Measurements from ENCODE around the gene TCP11L2. TPM values are rescaled to one million over a fixed set of nuclear protein-coding genes. Genes with fewer than 3 reads are reported as not detected.

The TCP11L2 gene
- total and polyA plus RNA-seq, 2 of the 8 experiments (the other 6 are each of a cell fraction or from before 2014, with no cell fraction given) = 2.1 to 7.1 TPM

- no peak overlapping the region for H4K91ac ChIP-seq (replicated peaks; ENCODE audit: insufficient read length, low read length)
- ChIA-PET POLR2A (ENCODE audit: partially characterized antibody) (interaction anchor here (1.0 kb wide), 1 partner anchor 11 kb away, joined by 3 read pairs; no protein-coding TSS in a partner anchor), CTCF (ENCODE audit: partially characterized antibody) (interaction anchor here (0.8 to 2.5 kb wide), 4 partner anchors 11 to 116 kb away, joined by 3 to 5 read pairs (median 4); partner anchors contain the start of gene POLR3B)
- no peaks in the 10 kb centered on the region for H3K79me1 ChIP-seq (ENCODE audit: low read depth, low read length)
- no peak overlapping the region for H3K23ac ChIP-seq (ENCODE audit: insufficient read length)
- no peak overlapping the region for H2BK12ac ChIP-seq (ENCODE audit: low read depth, low read length)
- H3K79me2 ChIP-seq (ENCODE audit: control insufficient read depth in 1 of 2, insufficient read depth in 2 of 2, low read length in 2 of 2) = no peaks in the 10 kb centered on the region
- H3K18ac ChIP-seq (ENCODE audit: extremely low read depth, low read length) = no peak overlapping the region
- H2BK20ac ChIP-seq (ENCODE audit: low read length) = no peak overlapping the region
- no peaks in the 10 kb centered on the region for H3K27me3 ChIP-seq (replicated peaks in 1 of 4; ENCODE audit: control insufficient read depth in 3 of 4, extremely low read depth in 1 of 4, insufficient read depth in 3 of 4, low read length in 3 of 4)
- no peaks in the 10 kb centered on the region for H3K36me3 ChIP-seq (ENCODE audit: control insufficient read depth in 2 of 4, insufficient read depth in 4 of 4, low read length in 3 of 4)
- no peak overlapping the region for H2AFZ ChIP-seq (ENCODE audit: low read length)
- no peak overlapping the region for H2BK15ac ChIP-seq (ENCODE audit: low read length)
- FAIRE-seq = no peak
- H4K8ac ChIP-seq (ENCODE audit: extremely low read depth, insufficient read depth, low read length) = no peak overlapping the region
- no peak for DNase-seq (ENCODE audit: low read depth in 1 of 2, low spot score in 2 of 2)
- H3K23me2 ChIP-seq (ENCODE audit: low read depth, low read length) = no peaks in the 10 kb centered on the region
- H2AK5ac ChIP-seq (ENCODE audit: low read depth, low read length) = no peak overlapping the region
- H3K14ac ChIP-seq (ENCODE audit: insufficient read length) = no peak overlapping the region
- H3K27ac ChIP-seq (ENCODE audit: low read depth, low read length) = no peak overlapping the region
- WGBS, 2 experiments (ENCODE audit: extremely low coverage in 1 of 2, insufficient coverage in 1 of 2, insufficient read length in 1 of 2, insufficient replicate concordance in 2 of 2, low coverage in 1 of 2, low lambda C conversion rate in 2 of 2, missing lambda C conversion rate in 1 of 2) = 91% methylated on average over 9 of the region's 9 CpGs; no CpG with 5 or more reads in 1 of the 2 experiments
- H3K4me1 ChIP-seq (replicated peaks in 1 of 4; ENCODE audit: control insufficient read depth in 3 of 4, insufficient read depth in 4 of 4, low read length in 3 of 4) = no peaks in the 10 kb centered on the region
- no peak overlapping the region for H3K9ac ChIP-seq (replicated peaks in 1 of 4; ENCODE audit: extremely low read depth in 1 of 4, low read depth in 3 of 4, low read length in 3 of 4)
- no peak overlapping the region for H3K4me3 ChIP-seq (ENCODE audit: extremely low read depth in 1 of 4, insufficient read depth in 2 of 4, low read depth in 3 of 4, low read length in 4 of 4)
- no peak overlapping the region for H3K56ac ChIP-seq (replicated peaks; ENCODE audit: insufficient read length, low read depth, low read length)
- no peaks in the 10 kb centered on the region for H4K20me1 ChIP-seq (replicated peaks in 1 of 2; ENCODE audit: control insufficient read depth in 1 of 2, insufficient read depth in 2 of 2, low read length in 2 of 2)
- no peak overlapping the region for H2BK120ac ChIP-seq (replicated peaks; ENCODE audit: low read depth, low read length)
- no peaks in the 10 kb centered on the region for H3K9me3 ChIP-seq (ENCODE audit: insufficient read depth in 2 of 2, low read depth in 1 of 2, low read length in 1 of 2)
- H2BK5ac ChIP-seq (ENCODE audit: low read depth, low read length) = no peak overlapping the region
- H3K4ac ChIP-seq (replicated peaks; ENCODE audit: insufficient read length, low read depth, low read length) = no peak overlapping the region
- H4K5ac ChIP-seq (ENCODE audit: insufficient read length, low read depth, low read length) = no peak overlapping the region
- no peak overlapping the region for H3K4me2 ChIP-seq (ENCODE audit: insufficient read depth in 1 of 2, low read depth in 2 of 2, low read length in 2 of 2)
- TF ChIP-seq MAX (IDR thresholded peaks at IDR 0.05) (no peak), TEAD4 (IDR thresholded peaks at IDR 0.05; ENCODE audit: low read depth, low read length) (no peak), BRCA1 (IDR thresholded peaks at IDR 0.05; ENCODE audit: low read depth, low read length) (no peak), JUND (IDR thresholded peaks at IDR 0.05; ENCODE audit: low read length) (no peak), SP4 (IDR thresholded peaks at IDR 0.05; ENCODE audit: low read length) (no peak), TCF12 (IDR thresholded peaks at IDR 0.05; ENCODE audit: low read depth, low read length) (no peak), SUZ12 (IDR thresholded peaks at IDR 0.05; ENCODE audit: low read length) (no peak)
Measured at GRCh38 chr12:106342397-106343213, 40.1 kb downstream of the TCP11L2 start.
